Urinary bladder (tissue), 4 donors: Measurements from ENCODE around the gene HERPUD2. TPM values are rescaled to one million over a fixed set of nuclear protein-coding genes. Genes with fewer than 3 reads are reported as not detected.
"Not testable (repeated sequence)": the region's sequence is repeated elsewhere in the genome, so short reads cannot be mapped to it uniquely, and the experiment has no call there.

Experiments used
- DNase-seq: peaks from one replicate; pipeline ENCODE4 v3.0.0-alpha.2; 2015; ENCODE audit errors: extremely low spot score
- H3K27ac ChIP-seq: one replicate; pipeline ENCODE4 v1.5.1; 2013; ENCODE audit warnings: low read depth, mild to moderate bottlenecking, moderate library complexity
- H3K36me3 ChIP-seq: one replicate; pipeline ENCODE4 v1.6.1; 2013; ENCODE audit warnings: mild to moderate bottlenecking, moderate library complexity; ENCODE audit not compliant: insufficient read depth
- H3K4me1 ChIP-seq: one replicate; pipeline ENCODE4 v1.6.1; 2013; ENCODE audit warnings: mild to moderate bottlenecking, moderate library complexity; ENCODE audit not compliant: insufficient read depth
- H3K4me3 ChIP-seq: one replicate; pipeline ENCODE4 v1.5.1; 2013; ENCODE audit warnings: low read depth, low read length
- WGBS: extraction: QIAGEN DNeasy Blood & Tissue Kit; methylation state at CpG from one replicate; pipeline ENCODE4 v1.1.7; 2013; 5-methylcytosine and 5-hydroxymethylcytosine counted together
- polyA plus RNA-seq: library from polyadenylated mRNA; stranded (reverse); fragments of 200-250 nt; gene quantifications from one replicate; pipeline ENCODE4 v1.2.3, GENCODE V29; 2013
- total RNA-seq: library from RNA; depleted of rRNA; stranded (reverse); fragments of >200 nt; gene quantifications from one replicate; pipeline ENCODE4 v1.2.3, GENCODE V29; 2014
- donor health status: healthy with polysubstance abuse.
- donor health status: healthy.

The HERPUD2 gene
- total and polyA plus RNA-seq, 2 donors, result 24.6 to 27.4 TPM

DNA sequence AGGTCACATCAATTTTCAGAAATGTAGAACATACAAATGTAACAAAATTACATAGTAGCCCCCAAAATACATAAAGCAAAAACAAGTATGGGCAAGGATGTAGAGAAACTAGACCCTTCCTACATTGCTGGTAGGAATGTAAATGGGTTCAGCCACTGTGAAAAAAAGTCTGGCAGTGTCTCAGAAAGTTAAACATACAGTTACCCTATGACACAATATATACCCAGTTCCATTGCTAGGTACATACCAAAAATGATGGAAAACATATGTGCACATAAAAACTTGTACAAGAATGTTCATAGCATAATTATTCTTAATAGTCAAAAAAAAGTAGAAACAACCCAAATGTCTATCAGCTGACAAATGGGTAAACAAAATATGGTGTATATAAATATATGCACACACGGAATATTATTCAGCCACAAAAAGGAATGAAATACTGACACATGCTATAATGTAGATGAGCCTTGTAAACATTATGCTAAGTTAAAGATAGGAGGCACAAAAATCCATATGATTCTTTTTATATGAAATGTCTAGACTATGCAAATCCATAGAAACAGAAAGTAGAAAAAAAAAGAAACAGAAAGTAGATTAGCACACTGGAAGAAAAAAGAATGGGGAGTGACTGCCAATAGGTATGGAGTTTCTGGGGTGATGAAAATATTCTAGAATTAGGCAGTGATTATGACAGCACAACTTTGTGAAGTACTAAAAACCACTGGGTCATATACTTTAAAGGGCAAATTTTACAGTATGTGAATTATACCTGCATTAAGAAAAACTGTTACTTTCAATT is 13.5 kb downstream of the HERPUD2 start:
- 96% methylated on average over 1 of the region's 1 CpG for WGBS
- Histone ChIP-seq H3K27ac (peak overlapping the region; percentile 38), H3K36me3 (peaks cover 2% of the 10 kb centered on the region), H3K4me1 (no peaks in the 10 kb centered on the region), H3K4me3 (no peak overlapping the region)
- no peak for DNase-seq

DNA sequence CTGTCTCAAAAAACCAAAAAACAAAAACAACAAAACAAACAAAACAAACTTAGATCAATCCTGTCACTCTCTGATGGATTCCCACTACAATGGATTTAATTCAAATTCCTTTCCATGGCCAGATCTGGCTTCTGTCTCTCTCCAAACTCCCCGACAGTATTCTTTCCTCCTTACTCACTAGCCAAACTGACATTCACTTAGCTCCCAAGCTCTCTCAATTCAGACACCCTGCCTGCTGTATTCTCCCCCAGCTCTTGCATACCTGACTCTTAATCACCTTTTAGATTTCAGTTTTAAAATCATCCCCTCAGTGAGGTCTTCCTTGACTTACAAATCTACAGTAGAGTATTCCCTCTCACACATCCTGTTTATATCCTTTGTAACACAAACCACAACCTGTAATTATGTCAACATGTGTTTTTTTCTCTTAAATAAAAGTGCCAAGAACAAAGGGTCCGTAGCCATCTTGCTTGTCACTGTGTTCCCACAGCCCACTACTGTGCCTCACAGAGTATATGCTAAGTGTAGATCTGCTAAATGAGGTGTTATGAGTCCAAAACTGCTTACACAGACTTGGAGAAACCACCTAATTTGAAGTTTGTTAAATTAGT is 14.4 kb downstream of the HERPUD2 start:
- WGBS, result 84% methylated on average over 2 of the region's 2 CpGs
- no peak for DNase-seq
- Histone ChIP-seq H3K4me1 (no peaks in the 10 kb centered on the region), H3K36me3 (peaks cover under 1% of the 10 kb centered on the region), H3K4me3 (no peak overlapping the region), H3K27ac (no peak overlapping the region)

GRCh38 chr7:35677582-35678356 is 17.2 kb downstream of the HERPUD2 start:
- no peak overlapping the region for H3K27ac ChIP-seq
- no peak overlapping the region for H3K4me3 ChIP-seq
- no peak for DNase-seq
- WGBS, result 90% methylated on average over 3 of the region's 3 CpGs
- no peaks in the 10 kb centered on the region for H3K4me1 ChIP-seq
- H3K36me3 ChIP-seq, result no peaks in the 10 kb centered on the region

- Histone ChIP-seq H3K4me1 (no peaks in the 10 kb centered on the region), H3K36me3 (no peaks in the 10 kb centered on the region), H3K4me3 (no peak overlapping the region), H3K27ac (no peak overlapping the region)
- DNase-seq, result no peak
- WGBS, result 68% methylated on average over 1 of the region's 1 CpG
Observed at GRCh38 chr7:35676211-35676610, 18.7 kb downstream of the HERPUD2 start.

- WGBS, result 77% methylated on average over 3 of the region's 3 CpGs
- DNase-seq, result no peak
- Histone ChIP-seq H3K4me1 (no peaks in the 10 kb centered on the region), H3K27ac (no peak overlapping the region), H3K4me3 (no peak overlapping the region), H3K36me3 (no peaks in the 10 kb centered on the region)
Observed at GRCh38 chr7:35670856-35671569, 23.9 kb downstream of the HERPUD2 start.

DNA sequence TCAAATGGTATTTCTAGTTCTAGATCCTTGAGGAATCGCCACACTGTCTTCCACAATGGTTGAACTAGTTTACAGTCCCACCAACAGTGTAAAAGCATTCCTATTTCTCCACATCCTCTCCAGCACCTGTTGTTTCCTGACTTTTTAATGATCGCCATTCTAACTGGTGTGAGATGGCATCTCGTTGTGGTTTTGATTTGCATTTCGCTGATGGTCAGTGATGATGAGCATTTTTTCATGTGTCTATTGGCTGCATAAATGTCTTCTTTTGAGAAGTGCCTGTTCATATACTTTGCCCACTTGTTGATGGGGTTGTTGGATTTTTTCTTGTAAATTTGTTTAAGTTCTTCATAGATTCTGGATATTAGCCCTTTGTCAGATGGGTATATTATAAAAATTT is 34.5 kb downstream of the HERPUD2 start:
- H3K4me3 ChIP-seq, H3K4me1 ChIP-seq, H3K36me3 ChIP-seq, DNase-seq, H3K27ac ChIP-seq: not testable (repeated sequence)
- whole genome bisulfite sequencing, result 94% methylated on average over 4 of the region's 4 CpGs

- Histone ChIP-seq H3K27ac (peak overlapping the region; percentile 23), H3K4me3 (no peak overlapping the region), H3K4me1 (no peaks in the 10 kb centered on the region), H3K36me3 (peaks cover 2% of the 10 kb centered on the region)
- WGBS, result 90% methylated on average over 1 of the region's 1 CpG
- DNase-seq, result no peak
Observed at GRCh38 chr7:35658606-35659201, 36.2 kb downstream of the HERPUD2 start.

DNA sequence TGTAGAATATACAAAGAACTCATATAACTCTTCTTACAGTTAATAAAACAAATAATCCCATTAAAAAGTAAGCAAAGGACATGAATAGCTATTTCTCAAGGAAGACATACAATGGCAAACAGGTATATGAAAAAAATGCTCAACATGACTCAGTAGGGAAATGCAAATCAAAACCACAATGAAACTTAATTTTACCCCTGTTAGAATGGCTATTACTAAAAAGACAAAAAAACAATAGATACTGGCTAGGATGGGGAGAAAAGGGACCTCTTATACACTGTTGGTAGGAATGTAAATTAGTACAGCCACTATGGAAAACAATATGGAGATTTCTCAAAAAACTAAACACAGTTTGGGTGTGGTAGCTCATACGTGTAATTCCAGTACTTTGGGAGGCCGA is 37.8 kb downstream of the HERPUD2 start:
- Histone ChIP-seq H3K36me3 (peaks cover 2% of the 10 kb centered on the region), H3K27ac (no peak overlapping the region), H3K4me3 (no peak overlapping the region), H3K4me1 (no peaks in the 10 kb centered on the region)
- WGBS, result 93% methylated on average over 2 of the region's 2 CpGs
- no peak for DNase-seq

DNA sequence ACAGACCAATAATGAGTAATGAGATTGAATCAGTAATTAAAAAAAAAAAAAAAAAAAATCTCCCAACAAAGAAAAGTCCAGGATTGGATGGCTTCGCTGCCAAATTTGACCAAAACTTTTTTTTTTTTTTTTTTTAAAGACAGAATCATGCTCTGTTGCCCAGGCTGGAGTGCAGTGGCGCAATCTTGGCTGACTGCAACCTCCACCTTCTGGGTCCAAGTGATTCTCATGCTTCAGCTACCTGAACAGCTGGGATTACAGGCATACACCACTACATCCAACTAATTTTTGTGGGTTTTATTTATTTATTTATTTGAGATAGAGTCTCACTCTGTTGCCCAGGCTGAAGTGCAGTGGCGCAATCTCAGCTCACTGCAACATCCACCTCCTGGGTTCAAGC is 40.4 kb downstream of the HERPUD2 start:
- not testable (repeated sequence) for H3K4me1 ChIP-seq, DNase-seq, H3K4me3 ChIP-seq, H3K36me3 ChIP-seq, H3K27ac ChIP-seq
- 97% methylated on average over 3 of the region's 3 CpGs for WGBS

- no peak for DNase-seq
- H3K36me3 ChIP-seq, result no peaks in the 10 kb centered on the region
- H3K27ac ChIP-seq, result no peak overlapping the region
- 92% methylated on average over 5 of the region's 5 CpGs for WGBS
- H3K4me3 ChIP-seq, result no peak overlapping the region
- H3K4me1 ChIP-seq, result no peaks in the 10 kb centered on the region
Observed at GRCh38 chr7:35652124-35652523, 42.8 kb downstream of the HERPUD2 start.

DNA sequence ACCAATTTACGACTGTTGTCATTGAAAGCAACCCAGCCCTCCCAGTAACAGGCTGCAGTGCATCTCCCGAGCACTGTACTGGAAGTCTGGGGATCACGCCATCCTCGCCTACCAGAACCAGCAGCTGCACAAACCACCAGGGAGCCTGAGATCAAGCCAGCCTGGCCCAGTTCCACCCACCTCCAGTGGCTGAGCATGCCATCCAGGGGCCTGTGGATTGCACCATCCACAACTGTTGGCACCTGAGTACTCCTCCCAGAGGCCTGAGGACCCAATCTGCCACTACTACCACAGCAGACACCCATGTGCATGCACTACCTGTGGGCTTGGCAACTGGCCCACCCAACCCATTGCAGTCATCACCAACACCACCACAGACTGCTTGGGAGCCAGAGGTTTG is 44.2 kb downstream of the HERPUD2 start:
- WGBS, result 98% methylated on average over 4 of the region's 4 CpGs
- Histone ChIP-seq H3K4me1 (no peaks in the 10 kb centered on the region), H3K4me3 (no peak overlapping the region), H3K36me3 (no peaks in the 10 kb centered on the region), H3K27ac (no peak overlapping the region)
- no peak for DNase-seq

GRCh38 chr7:35649711-35650110 is 45.2 kb downstream of the HERPUD2 start:
- H3K36me3 ChIP-seq, result no peaks in the 10 kb centered on the region
- no peak overlapping the region for H3K27ac ChIP-seq
- no peak for DNase-seq
- WGBS, result 90% methylated on average over 3 of the region's 3 CpGs
- H3K4me3 ChIP-seq, result no peak overlapping the region
- no peaks in the 10 kb centered on the region for H3K4me1 ChIP-seq

- Histone ChIP-seq H3K27ac (no peak overlapping the region), H3K4me3 (no peak overlapping the region), H3K4me1 (no peaks in the 10 kb centered on the region), H3K36me3 (no peaks in the 10 kb centered on the region)
- 86% methylated on average over 3 of the region's 3 CpGs for WGBS
- no peak for DNase-seq
Observed at GRCh38 chr7:35648367-35648766, 46.6 kb downstream of the HERPUD2 start.
